Urinary bladder (tissue), 4 donors: Measurements from ENCODE around the gene GPX2. TPM values are rescaled to one million over a fixed set of nuclear protein-coding genes. Genes with fewer than 3 reads are reported as not detected.

Experiments used
- DNase-seq: peaks from one replicate; pipeline ENCODE4 v3.0.0-alpha.2; 2015; ENCODE audit errors: extremely low spot score
- H3K27ac ChIP-seq: one replicate; pipeline ENCODE4 v1.5.1; 2013; ENCODE audit warnings: low read depth, mild to moderate bottlenecking, moderate library complexity
- H3K36me3 ChIP-seq: one replicate; pipeline ENCODE4 v1.6.1; 2013; ENCODE audit warnings: mild to moderate bottlenecking, moderate library complexity; ENCODE audit not compliant: insufficient read depth
- H3K4me1 ChIP-seq: one replicate; pipeline ENCODE4 v1.6.1; 2013; ENCODE audit warnings: mild to moderate bottlenecking, moderate library complexity; ENCODE audit not compliant: insufficient read depth
- H3K4me3 ChIP-seq: one replicate; pipeline ENCODE4 v1.5.1; 2013; ENCODE audit warnings: low read depth, low read length
- WGBS: extraction: QIAGEN DNeasy Blood & Tissue Kit; methylation state at CpG from one replicate; pipeline ENCODE4 v1.1.7; 2013; 5-methylcytosine and 5-hydroxymethylcytosine counted together
- polyA plus RNA-seq: library from polyadenylated mRNA; stranded (reverse); fragments of 200-250 nt; gene quantifications from one replicate; pipeline ENCODE4 v1.2.3, GENCODE V29; 2013
- total RNA-seq: library from RNA; depleted of rRNA; stranded (reverse); fragments of >200 nt; gene quantifications from one replicate; pipeline ENCODE4 v1.2.3, GENCODE V29; 2014
- donor health status: healthy with polysubstance abuse.
- donor health status: healthy.

GPX2 gene
- total and polyA plus RNA-seq, 2 donors, result 21.0 to 191 TPM

GRCh38 chr14:64953661-64954060, 11.1 kb upstream of the GPX2 start:
- Histone ChIP-seq H3K4me1 (no peaks in the 10 kb centered on the region), H3K4me3 (no peak overlapping the region), H3K36me3 (no peaks in the 10 kb centered on the region), H3K27ac (no peak overlapping the region)
- 92% methylated on average over 6 of the region's 6 CpGs for WGBS
- no peak for DNase-seq

- no peak for DNase-seq
- H3K4me1 ChIP-seq, result no peaks in the 10 kb centered on the region
- 89% methylated on average over 8 of the region's 8 CpGs for WGBS
- H3K4me3 ChIP-seq, result no peak overlapping the region
- H3K27ac ChIP-seq, result no peak overlapping the region
- H3K36me3 ChIP-seq, result no peaks in the 10 kb centered on the region
Measured at GRCh38 chr14:64953310-64953654, 10.7 kb upstream of the GPX2 start.

- H3K4me3 ChIP-seq, result no peak overlapping the region
- H3K4me1 ChIP-seq, result no peaks in the 10 kb centered on the region
- 68% methylated on average over 7 of the region's 7 CpGs for WGBS
- no peaks in the 10 kb centered on the region for H3K36me3 ChIP-seq
- H3K27ac ChIP-seq, result no peak overlapping the region
- no peak for DNase-seq
Measured at GRCh38 chr14:64952598-64953309, 10.2 kb upstream of the GPX2 start.

DNA sequence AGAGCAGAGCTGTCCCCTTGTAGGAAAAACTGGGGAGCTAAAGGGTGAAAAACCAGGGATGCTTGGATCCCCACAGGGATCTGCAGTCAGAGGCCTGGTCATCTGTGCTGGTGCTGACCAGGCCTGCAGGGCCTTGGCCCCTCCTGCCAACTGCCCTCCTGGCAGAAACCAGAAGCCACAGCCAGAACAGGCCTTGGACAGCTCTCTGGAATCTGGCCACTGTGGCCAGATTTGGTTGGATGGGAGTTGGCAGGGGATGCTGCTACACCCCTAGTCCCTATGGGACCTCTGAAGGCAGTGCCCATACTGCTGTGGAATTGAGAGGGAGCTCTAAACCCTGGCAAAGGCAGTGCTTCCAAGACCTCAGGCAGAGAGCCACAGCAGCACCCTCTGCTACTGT, 9.2 kb upstream of the GPX2 start:
- Histone ChIP-seq H3K27ac (no peak overlapping the region), H3K36me3 (no peaks in the 10 kb centered on the region), H3K4me1 (no peaks in the 10 kb centered on the region), H3K4me3 (no peak overlapping the region)
- no peak for DNase-seq

DNA sequence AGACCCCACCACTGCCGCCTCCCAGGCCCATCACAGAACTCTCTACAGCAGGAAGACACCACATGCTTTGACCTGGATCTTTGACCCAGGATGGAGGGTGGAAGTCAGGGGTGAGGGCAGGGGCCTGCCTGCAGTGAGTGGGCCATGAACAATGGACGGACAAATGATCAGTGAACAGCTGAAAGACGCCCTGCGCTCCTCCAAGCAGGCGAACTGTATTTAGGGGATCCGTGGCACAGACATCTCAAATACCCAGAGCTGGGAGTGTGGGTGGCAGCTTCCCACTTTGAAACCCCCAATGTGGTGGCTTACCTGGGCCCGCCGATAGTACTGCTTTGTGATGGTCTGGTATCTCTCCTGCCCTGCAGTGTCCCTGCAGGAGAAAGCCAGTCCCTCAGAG, 8.7 kb upstream of the GPX2 start:
- WGBS, result 95% methylated on average over 8 of the region's 8 CpGs
- H3K4me1 ChIP-seq, result no peaks in the 10 kb centered on the region
- H3K36me3 ChIP-seq, result no peaks in the 10 kb centered on the region
- no peak overlapping the region for H3K27ac ChIP-seq
- H3K4me3 ChIP-seq, result no peak overlapping the region
- DNase-seq, result no peak

GRCh38 chr14:64950889-64951288, 8.3 kb upstream of the GPX2 start:
- H3K4me1 ChIP-seq, result no peaks in the 10 kb centered on the region
- H3K36me3 ChIP-seq, result no peaks in the 10 kb centered on the region
- DNase-seq, result no peak
- 97% methylated on average over 8 of the region's 8 CpGs for WGBS
- H3K27ac ChIP-seq, result no peak overlapping the region
- H3K4me3 ChIP-seq, result no peak overlapping the region

- no peak for DNase-seq
- no peaks in the 10 kb centered on the region for H3K4me1 ChIP-seq
- WGBS, result 93% methylated on average over 8 of the region's 8 CpGs
- no peak overlapping the region for H3K4me3 ChIP-seq
- H3K36me3 ChIP-seq, result no peaks in the 10 kb centered on the region
- no peak overlapping the region for H3K27ac ChIP-seq
Measured at GRCh38 chr14:64948612-64949210, 6.2 kb upstream of the GPX2 start.

DNA sequence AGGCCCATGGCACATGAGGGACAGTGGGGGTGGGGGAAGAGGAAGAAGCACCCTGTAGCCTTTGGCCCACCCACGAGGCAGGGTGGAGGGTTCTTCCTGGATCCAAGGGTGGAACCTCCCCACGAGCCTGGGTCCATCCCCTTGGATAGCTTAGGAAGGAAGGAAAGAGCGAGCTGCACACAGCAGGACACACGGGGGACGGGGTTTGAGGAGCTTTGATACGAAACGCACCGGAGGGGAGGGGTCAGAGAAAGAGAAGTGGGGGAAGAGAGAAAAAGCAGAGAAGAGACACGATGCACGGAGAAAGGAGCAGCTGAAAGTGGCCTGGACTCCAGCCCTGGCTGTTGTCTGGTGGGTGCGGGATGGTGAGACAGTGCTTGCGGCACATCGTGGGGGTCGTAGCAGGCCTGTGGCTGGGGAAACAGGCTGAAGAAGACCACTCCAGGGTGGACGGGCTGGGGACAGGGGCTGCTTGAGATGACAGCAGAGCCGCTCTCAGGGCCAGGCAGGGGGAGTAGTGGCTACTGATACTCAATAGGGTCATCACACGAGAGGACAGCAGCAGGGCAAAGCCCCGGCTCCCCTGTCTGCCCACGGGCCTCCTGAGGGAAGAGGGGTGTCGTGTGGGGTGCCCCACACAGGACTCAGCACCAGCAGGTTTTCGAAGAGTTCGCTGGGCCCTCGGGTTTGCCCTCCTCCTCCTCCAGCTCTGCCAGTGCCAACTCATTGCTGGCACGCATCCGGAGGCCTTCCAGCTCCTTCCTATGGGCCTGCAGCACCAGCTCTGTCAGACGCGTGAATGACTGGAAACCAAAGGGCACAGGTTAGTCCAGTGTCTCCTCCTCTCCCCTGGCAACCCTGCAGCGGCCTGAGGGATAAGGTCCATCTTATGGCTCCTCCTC, 5.4 kb upstream of the GPX2 start:
- no peak overlapping the region for H3K27ac ChIP-seq
- no peak overlapping the region for H3K4me3 ChIP-seq
- no peaks in the 10 kb centered on the region for H3K4me1 ChIP-seq
- WGBS, result 88% methylated on average over 28 of the region's 28 CpGs
- H3K36me3 ChIP-seq, result no peaks in the 10 kb centered on the region
- no peak for DNase-seq

- DNase-seq, result no peak
- H3K36me3 ChIP-seq, result no peaks in the 10 kb centered on the region
- H3K4me3 ChIP-seq, result no peak overlapping the region
- 86% methylated on average over 6 of the region's 6 CpGs for WGBS
- no peak overlapping the region for H3K27ac ChIP-seq
- no peaks in the 10 kb centered on the region for H3K4me1 ChIP-seq
Measured at GRCh38 chr14:64946310-64947045, 3.9 kb upstream of the GPX2 start.

- no peaks in the 10 kb centered on the region for H3K4me1 ChIP-seq
- no peak for DNase-seq
- H3K36me3 ChIP-seq, result no peaks in the 10 kb centered on the region
- 85% methylated on average over 12 of the region's 12 CpGs for WGBS
- H3K4me3 ChIP-seq, result no peak overlapping the region
- H3K27ac ChIP-seq, result no peak overlapping the region
Measured at GRCh38 chr14:64945431-64946178, 3.1 kb upstream of the GPX2 start.

GRCh38 chr14:64944861-64945260, 2.3 kb upstream of the GPX2 start:
- 91% methylated on average over 4 of the region's 4 CpGs for WGBS
- Histone ChIP-seq H3K4me1 (no peaks in the 10 kb centered on the region), H3K27ac (no peak overlapping the region), H3K36me3 (no peaks in the 10 kb centered on the region), H3K4me3 (no peak overlapping the region)
- no peak for DNase-seq

GRCh38 chr14:64944041-64944440, 1.5 kb upstream of the GPX2 start:
- no peak for DNase-seq
- no peak overlapping the region for H3K4me3 ChIP-seq
- H3K4me1 ChIP-seq, result no peaks in the 10 kb centered on the region
- H3K36me3 ChIP-seq, result no peaks in the 10 kb centered on the region
- H3K27ac ChIP-seq, result no peak overlapping the region
- WGBS, result 83% methylated on average over 2 of the region's 2 CpGs

DNA sequence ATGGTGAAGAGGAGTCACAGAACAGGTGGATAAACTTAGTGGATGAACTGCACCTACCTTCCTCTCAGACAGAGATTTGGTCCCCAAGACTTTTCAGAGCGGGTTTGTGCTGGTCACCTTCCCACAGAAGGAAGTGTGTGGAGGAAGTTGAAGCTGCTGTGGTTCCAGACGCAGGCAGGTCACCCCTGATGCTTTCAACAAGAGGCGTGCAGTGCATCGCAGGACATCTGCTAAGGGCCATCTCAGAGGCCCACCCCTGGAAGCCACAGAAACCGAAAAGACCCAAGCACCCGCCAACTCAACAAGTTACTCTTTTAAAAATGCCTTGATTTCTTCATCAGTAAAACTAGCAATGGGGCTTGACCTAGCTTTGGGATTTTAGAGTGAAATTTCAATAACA, 1.0 kb upstream of the GPX2 start:
- no peaks in the 10 kb centered on the region for H3K36me3 ChIP-seq
- no peak for DNase-seq
- 82% methylated on average over 6 of the region's 6 CpGs for WGBS

More for the DNA sequence above, 1.0 kb upstream of the GPX2 start:
- no peak overlapping the region for H3K27ac ChIP-seq
- no peak overlapping the region for H3K4me3 ChIP-seq
- H3K4me1 ChIP-seq, result no peaks in the 10 kb centered on the region
